ENCODE measurements around the gene INSRR.

The INSRR gene

DNA sequence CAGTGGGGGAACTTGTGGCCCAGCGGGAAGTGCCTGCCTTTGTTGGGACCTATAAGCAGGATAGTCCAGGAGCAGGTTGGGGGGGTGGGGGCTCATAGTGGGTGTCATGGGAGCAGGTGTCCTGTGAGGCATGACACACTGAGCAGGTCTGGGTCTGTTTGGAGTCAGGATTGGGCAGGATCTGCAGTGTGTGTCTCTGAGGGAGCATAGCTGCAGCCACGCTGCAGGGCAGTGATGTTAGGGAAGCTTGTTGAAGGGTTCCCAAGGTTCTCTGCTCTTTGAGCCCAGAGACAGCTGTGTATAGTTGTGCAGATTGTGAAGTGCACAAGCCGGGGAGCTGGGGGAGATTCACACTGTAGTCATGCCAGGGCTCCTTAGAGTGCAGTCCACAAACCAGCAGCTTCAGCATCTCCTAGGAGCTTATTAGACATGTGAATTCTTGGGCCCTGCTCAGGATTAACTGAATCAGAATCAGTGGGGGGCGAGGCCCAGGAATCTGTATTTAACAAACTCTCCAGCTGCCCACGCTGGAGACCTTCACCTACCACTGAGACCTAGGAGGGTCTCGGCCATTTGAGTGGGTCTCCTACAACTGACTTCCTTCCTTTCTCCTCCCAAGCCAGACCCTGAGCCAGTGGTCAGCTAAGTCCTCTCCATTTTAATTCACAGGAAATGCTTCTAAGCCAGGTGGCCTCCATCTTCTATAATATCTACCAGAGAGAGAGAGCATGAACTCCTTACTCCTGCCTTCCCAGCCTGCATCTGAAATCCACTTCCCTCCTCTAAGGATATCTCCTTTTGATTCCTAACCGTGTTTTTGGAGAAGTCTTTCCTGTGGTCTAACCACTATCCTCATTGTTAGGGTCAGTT lies 11.1 kb downstream of the INSRR start:
- DNase-seq: no peak

DNA sequence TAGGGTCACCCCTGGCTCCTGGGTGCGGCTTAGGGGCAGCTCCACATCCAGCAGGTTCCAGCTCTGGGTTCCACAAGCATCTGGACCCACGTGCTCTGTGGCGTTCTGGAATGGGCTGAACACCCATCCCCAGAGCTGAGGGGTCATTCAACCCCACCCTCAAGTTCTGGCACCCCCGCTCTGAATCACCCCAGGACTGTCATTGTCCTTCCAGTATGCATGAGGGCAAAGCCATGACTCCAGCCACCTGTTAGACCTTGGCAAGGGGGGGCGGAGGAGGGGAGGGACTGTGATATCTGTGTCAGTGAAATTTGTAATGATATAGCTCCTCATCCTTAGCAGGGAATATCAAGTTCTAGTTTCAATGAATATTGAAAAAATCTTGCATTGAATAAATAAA lies 12.3 kb downstream of the INSRR start:
- DNase-seq: no peak

DNA sequence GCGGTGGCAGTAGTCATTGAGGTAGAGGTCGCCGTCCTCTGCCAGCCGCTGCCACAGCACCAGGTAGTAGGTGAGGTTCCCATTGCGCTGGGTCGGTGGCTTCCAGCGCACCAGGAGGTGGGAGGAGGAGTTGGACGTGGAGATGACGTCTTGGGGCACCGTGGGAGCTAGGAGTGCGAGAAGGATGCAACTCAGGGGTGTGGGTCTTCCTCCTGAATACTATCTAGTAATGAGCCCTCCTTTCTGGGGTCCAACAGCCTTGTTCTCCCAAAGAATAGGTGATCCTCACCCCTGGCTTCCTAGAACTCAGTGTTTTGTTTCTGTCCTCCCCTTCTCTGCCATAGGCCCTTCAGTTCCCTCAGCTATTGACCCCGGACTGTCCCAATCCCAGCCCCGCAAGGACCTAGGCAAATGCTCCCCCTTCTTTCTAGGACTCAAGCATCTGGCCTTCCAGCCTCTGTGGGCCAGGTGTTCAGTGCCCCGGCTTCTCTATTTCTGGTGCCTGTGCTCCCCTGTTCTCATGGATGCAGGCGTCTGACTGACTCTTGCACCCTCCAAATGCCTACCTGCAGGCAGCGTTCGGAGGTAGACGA lies 12.9 kb downstream of the INSRR start:
- DNase-seq: no peak

DNA sequence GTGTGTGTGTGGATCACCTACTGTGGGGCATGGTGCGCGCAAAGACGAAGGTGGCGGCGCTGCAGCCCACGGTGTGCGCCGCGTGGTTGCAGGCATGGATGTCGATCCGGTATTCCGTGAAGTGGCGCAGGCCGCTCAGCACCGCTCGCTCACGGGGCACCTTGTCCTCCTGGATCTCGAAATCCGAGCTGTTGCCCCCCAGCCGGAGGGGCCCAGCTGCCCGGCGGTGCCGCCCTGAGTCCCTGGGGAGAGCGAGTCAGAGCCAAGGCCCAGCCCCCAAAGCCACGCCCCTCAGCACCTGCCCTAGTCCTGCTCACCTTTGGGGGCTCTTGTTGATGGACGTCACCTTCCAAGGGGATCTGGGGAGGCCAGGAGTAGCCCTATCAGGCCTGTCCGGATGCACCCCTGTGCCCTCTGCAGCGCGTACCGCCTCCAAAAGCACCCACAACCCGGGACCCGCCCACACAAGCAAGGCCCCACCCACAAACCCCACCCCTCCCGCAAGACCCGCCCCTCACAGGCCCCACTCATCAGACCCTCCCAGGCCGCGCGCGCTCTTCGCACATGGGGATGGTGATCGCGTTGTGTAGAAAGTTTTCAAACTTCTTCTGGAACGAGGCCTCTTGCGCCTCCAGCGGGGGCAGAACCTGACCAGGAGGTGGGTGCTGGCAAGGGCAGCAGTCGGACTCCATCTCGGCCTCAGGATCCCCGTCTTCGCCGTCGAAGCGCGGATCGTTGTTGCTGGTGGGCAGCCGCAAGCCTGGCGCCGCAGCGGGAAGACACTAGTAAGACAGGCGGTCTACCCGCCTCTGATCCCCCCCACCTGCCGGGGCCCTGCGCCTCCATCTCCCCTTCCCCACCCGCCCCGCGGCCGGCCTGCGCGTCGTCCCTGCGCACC lies 13.6 kb downstream of the INSRR start:
- DNase-seq: no peak

DNA sequence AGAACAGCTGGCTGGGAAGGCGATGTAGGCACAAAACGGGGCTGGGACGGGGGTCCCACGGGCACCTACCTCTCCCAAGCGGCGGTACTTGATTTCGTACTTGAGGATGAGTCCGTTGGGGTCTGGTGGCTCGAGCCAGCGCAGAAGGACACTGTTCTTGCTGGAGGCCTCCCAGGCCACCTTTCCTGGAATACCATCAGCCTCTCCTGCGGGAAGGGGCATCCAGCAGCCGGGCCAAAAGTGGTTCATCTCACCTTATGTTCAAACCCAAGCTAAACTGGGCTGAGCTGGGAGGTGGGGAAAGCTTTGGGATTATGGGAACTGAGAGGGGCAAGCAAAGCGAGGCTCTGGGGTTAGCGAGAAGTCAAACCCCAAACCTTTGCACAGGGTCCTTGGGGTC lies 14.3 kb downstream of the INSRR start:
- DNase-seq: no peak

DNA sequence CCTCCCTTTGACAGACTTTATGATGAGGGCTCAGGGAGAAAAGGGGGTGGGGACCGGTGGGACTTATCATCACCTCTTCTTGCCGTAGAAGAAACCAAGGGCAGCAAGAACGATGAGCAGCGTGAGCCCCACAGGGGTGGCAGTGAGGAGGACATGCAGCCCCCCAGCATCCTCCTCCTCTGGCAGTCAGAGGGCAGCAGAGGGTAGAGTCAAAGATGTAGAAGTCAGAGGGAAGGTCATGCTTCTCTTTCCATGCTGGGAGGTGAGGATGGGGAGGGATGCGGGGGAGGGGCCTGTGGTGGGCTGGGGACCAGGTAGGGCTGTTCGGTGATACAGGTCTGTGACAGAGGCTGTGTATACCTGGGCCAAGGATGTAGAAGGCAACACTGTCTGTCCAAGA lies 14.8 kb downstream of the INSRR start:
- DNase-seq: no peak

DNA sequence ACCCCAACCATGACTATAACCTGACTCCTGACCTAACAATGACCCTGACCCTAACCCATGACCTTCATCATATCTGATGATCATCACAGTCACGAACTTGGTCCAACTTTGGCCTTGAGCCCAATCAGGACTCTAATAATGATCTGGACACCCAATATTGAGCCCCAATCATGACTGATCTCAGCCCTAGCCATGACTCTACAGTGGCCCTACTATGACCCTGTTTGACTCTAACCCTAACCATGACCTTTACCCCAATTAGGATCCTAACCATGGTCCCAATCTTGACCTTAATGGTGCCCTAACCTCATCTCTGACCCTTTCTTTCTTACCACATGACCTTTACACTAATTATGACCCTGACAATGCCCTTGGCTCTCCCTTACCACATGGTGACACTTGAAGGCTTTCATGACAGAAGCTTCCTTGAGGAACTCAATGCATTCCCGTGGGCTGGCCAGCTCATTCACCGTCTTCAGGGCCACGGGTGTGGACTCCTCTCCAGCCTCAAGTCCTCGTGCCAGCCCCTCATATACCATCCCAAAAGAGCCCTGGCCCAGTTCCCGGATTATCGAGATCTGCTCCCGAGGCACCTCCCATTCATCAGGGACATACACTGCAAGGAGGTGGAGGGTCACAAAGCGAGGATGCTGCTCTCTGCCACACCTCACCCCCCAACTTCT lies 16.2 kb downstream of the INSRR start:
- DNase-seq: no peak

DNA sequence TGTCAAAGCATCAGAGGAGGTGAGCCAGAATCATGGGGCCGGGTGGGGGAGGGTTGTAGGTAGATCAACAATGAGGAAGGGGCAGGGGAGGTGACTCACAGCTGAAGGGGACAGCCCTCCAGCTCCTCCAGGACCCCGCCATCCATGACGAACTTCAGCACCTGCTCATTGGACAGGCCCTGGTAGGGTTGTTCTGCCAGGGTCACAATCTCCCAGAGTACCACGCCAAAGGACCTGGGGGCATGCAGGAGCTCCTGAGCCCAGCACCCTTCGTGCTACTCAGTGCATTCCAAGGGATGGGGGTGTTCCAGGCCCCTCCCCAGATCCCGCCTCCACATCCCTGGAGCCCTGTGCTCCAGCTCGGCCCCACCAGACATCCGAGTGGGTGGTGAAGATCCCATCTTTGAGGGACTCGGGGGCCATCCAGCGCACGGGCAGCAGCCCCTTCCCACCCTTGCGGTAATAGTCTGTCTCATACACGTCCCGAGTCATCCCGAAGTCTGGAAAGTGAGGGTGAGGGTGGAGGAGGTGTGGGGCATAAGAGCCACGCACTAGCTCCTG lies 17.5 kb downstream of the INSRR start:
- DNase-seq: no peak

DNA sequence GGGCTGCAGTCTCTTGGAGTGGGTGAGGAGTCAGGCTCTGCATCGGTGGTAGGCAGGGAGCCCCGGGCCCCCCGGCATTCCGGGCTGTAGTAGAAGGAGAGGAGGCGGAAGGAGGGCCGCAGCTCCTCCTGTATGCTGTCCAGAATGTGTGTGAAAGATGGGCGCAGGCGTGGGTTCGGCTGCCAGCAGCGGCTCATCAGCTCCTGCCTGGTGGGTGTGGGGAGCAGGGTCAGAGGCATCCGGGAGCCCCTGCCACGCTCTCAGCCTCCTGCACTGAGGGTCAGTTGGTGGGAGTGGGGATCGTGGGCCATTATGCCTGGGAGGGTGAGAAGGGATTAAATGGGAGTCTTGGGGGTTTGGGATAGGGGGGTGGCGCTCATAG lies 18.0 kb downstream of the INSRR start:
- DNase-seq: no peak

DNA sequence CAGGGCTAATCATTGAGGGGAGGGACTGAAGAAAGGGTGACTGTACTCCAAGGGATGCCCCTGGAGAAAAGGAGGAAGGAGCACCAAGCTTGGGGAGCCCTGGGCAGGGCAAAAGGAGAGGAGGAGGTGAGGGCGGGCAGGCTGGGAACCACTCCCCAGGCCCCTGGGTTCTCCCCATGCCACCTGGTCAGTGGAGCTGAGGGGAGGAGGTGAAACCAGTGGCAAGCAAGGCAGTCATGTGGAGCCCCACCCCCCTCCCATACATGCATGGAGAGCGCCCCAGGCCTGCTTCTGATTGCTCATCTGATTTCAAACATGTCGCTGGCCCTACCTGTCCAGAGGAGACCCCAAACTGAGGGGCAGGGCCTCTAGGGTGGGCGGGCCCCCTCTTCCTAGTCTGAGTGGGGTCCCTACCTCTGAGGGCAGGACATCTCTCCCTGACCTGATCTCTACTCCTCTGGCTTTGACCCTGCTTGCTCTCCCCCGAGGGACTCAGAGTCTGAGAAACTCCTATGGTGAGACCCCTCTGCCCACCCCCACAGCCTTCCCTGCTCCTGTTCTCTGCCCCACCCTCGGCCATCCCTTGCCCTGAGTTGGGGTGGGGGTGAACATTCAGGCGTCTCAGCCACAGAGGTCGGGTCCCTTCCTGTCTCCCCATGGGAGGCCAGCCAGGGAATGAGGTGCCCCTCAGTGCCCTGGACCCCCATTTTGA lies 18.6 kb downstream of the INSRR start:
- DNase-seq: peak; percentile 47

DNA sequence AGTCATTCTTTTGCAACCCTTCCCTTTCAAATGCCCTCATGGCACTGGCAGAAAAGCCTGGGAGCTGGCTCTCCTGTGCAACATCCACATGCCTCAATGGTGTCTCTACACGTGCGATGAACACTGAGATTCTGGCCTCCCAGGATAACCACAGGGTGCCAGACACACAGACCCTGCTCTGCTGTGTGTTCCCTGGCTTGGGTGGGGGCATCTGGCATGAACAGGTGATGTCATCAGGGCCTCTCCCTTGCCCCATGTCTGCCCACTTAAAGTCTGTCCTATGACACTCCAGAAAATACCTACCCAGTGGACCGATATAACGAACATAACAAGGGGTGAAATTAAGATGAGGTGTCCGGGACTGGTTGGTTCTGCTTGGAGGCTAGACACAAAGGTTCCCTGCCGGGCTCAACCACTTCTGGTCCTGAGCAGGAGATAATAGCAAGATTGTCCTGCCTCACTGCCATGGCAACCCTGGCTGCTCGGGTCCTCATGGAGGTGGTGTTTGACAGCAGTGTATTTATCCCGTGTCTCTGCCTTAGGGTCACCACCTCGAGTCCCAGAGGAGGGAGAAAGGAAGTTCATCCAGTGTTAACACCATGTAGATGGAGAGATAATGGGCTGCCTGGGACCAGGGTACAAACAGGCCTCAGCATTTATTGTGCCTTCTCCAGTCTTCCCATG lies 19.3 kb downstream of the INSRR start:
- peak; percentile 79 for DNase-seq

DNA sequence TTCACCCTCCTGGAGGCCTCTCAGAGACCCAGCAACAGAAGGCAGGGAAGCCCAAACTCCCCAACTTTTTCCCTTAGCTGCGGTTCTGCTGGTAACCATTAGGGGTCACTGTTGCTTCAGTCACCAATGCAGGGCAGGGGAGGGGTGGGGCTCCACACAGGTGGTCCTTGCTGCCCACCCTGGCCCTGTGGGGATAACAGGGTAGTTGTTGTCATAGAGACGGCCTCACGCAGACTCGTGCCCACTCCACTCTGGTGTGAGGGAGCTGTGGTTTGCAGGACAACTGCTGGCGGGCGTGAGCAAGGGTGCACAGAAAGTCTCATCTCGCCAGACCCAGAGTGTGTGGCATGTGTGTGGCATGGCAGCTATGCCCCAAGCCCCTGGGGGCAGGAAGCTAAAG lies 19.9 kb downstream of the INSRR start:
- peak; percentile 73 for DNase-seq

DNA sequence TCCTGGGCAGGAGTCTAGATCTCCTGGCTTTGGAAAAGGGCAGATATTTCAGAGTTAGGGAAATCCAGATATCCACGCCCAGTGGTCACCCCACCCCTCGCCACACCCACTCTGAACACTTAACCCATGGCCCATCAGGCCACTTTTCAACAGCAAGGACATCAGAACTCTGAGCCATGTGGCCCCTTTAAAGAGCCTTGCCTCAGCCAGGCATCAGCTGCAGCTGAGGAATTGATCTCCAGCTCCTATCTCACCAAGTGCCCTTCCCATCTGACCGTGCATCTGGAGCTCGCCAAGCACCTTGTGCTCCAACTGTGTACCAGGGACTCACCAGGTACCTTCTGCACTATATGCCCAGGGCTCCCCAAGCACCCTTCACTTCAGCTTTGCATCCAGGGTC lies 22.0 kb downstream of the INSRR start:
- DNase-seq: no peak

DNA sequence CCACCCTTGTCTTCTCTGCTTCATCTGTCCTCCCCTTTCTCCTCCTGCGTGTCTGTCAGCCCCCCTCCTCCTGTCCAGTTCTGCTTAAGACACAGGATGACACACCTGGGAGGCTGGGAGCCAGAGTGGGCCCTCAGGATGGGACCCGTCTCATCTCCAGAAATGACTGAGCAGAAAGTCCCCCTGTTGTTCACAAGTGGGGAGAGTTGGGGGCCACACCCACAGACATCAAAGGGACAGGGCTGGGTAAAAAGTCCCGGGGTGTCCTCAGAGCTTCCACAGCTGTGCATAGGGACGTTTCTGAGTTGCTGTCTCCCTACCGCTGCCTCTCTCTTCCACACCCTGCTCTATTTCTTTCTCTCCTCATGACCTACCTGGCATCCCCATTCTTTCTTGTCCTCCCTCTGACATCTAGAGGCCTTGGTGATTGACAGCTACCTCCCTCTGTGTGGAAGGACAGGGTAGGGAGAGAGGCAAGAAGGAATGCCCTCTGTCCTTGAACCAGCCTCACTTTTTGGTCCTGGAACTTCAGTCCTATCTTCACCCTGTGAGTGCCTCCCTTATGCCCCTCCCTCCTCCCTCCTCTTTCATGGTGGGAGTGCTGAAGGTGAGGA lies 22.8 kb downstream of the INSRR start:
- DNase-seq: no peak

DNA sequence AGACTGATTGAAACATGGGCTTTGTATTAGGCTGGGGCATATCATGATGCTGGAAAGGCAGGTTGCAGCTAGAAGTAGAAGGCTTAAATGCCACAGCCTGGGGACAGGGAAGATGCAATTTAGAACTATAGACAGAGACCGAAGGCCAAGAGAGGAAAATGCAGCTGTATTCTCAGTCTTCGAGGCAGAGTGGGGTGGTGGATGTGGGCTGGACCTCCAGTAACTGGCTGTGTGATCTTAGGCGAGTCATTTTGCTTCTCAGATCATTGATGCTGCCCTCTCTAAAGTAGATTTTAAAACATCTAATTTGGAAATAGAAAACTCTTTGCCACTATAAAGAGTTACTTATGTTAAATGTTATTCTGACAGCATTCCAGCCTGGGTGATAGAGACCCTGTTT lies 24.6 kb downstream of the INSRR start:
- no peak for DNase-seq

DNA sequence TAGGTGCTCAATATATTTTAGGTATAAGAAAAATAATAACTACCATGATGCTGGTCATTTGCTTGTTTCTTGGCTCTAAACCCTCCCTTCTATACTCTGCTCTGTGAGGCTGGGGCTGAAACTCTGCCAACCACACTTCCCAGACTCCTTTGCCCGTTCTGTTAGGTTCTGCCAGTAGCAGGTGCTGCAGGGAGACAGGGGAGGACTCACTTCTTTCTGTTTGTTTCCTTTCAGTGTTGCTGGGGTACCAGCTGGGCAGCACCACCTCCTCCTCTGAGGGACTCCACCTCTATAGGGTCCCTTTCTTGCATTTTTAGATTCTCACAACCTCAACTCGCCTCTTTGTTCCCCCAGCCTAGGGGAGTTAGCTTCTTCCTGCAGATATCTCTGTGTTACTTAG lies 25.3 kb downstream of the INSRR start:
- peak; percentile 48 for DNase-seq

DNA sequence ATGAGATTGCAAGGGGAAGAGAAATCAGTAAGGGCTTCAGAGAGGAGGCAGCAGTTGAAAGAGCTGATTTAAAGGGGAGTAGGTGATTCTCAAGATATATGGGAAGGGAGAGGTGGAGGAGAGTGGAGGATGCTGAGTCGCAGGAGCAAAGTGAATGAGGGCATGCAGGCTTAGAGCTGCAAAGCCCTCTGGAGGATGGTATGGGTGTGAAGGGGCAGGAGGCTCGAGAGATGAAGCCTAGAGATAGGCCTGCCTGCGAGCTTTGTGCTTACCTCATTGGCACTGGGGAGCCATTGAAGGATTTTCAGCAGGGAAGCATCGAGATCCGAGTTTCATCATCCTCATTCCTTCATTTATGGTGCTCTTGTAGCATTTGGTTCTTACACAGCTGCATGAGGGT lies 26.5 kb downstream of the INSRR start:
- no peak for DNase-seq

DNA sequence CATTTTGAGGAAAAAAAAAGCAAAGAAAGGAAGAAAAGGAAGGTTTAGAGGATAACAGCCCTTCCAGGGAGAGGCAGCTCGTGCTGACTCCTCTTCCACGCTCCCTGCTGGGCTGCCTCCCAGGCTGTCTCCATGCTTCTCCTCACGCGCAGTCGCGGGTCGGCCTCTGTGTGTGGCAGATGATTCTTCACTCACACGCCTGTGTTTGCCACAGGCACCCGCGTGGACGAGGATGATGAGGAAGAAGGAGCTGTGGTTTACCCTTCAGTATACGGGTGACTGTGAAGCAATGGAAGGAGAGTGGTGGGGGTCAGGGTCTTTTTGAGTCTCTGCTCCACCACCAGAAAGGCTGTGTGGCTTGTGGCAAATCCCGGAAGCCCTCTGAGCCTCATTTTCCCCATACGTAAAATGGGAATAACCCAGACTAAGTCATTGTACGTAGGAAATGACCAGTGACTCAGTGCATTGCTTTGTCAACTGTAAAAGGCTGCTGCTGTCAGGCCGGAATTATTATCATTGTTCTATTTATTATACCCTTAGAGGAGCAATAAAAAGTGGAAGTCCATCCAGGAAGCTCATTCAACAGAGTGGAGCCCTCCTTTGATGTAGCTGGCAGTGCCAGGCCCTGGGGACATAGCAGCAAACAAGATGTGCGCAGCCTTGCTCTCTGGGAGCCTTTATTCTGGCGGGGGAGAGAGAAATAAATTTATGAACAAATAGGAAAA lies 30.4 kb downstream of the INSRR start:
- DNase-seq: peak; percentile 59

DNA sequence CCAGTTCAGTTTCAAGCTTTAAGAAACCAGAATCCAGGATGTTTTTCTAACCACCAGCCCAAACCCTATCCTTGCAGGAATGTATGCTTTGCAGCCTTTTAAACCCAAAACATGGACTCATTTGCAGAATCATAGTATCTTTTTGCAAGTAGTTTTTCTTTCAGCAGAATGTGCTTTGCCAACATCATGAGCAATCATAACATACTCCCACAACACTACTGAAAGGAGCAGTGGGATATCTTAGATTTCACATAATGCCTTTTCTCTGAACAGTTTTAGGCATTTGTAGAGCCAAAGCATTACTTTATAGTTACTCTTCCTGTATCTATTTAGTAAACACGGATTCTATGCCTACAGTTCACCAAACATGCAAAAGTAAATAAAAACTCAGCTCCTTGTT lies 32.3 kb downstream of the INSRR start:
- DNase-seq: no peak

DNA sequence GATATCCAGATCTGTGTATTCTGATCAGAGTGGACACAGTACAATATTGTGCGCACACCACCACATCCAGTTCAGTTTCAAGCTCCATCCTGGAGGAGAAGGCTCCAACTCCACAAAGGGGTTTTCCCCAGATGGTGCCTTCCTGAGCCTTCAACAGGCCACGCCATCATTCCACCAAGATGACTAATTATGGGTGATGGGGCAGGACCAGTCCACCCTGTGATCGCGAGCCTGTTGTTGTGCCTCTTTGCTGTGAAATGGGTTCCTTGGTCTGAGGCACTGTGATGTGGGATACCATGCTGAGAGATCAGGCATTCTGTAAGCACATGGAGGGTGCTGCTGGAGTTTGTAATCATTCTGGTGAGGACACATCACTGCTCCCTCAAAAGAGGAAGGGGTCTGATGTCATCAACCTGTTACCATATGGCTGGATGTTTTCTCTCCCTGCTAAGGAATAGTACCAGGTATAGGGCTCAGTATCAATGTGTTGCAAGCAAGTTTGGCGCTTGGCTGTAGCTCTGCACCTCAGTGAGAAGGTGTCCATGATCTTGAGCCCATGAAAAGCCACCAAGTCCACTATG lies 35.6 kb downstream of the INSRR start:
- DNase-seq: no peak

All from NCI-H69 (cell line).